Measurements from ENCODE around the gene SH3BP1.
A peak's percentile ranks its signal among the peaks of the same experiment; 100 is the strongest.

Gene SH3BP1

DNA sequence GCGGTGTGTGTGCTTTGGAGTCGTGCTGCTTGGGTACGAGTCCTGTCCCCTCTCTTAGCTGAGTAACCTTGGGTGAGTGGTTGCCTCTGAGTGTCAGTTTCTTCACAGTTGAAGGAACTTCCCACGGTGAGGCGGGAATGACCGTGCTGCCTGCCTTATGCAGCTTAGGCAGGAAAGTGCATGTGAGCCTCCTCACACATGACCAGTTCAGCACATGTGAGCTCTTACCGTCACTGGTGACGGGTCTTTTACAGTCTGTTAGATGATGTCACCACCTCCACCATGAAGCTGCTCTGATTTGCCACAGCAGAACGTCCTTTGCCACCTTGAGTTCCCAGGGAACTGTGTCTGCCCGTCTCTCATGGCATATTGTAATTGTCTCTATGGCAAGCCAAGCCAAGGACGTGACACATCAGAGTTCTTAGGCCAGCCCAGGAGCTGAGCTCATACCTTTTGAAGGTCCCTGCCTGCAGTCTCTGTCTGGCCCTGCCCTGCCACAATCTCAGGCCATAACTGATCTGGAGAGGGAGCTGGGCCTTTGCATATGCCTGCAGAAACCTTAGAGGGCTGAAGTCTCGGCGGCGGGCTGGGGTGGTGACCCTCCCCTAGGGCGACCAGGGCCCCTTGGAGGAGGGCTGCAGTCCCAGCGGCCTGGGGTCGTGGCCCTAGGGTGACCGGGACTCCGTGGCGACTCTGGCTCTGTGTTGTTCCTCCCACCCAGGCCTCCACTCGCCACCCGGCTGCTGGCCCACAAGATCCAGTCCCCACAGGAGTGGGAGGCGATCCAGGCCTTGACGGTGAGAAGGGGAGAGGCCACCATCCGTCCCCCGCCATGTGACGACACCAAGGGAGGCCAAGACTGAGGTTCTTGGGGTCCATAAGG lies 23.0 kb upstream of the SH3BP1 start:
- no peak for DNase-seq

DNA sequence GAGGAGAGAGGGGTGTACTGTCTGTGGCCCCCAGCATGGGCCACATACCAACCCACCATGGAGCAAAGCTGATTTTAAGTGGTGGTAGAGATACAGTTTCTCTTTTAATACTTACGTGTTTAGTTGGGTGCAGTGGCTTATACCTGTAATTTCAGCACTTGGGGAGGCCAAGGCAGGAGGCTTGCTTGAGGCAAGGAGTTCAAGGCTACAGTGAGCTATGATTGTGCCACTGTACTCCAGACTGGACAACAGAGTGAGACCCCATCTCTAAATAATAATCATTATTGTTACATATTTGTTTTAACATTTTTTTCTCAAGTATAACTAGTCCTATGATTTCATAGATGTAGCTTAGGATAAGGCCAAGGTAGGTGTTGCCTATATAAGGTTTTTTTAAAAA lies 22.0 kb upstream of the SH3BP1 start:
- no peak for DNase-seq

DNA sequence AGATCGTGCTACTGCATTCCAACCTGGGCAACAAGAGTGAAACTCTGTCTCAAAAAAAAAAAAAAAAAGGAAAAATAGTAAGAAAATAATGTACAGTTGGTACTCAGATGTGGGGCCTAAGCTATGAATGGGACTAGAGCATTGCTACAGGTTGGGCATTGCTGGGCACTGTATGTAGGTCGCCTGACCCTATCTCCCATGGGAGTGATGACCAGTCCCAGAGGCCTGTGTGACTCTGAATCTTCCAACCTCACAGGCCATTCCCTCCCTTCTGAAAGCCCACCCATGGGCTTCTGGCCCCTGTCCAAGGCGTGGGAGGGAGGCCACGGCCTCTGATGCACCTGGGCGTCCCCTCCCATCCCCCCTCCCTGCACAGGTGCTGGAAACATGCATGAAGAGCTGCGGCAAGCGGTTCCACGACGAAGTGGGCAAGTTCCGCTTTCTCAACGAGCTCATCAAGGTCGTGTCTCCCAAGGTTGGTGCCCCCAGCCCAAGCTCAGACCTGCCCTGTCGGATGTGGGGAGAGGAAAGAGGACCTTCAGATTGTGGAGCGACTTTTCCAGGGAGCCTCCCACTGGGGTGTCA lies 21.3 kb upstream of the SH3BP1 start:
- DNase-seq = no peak

DNA sequence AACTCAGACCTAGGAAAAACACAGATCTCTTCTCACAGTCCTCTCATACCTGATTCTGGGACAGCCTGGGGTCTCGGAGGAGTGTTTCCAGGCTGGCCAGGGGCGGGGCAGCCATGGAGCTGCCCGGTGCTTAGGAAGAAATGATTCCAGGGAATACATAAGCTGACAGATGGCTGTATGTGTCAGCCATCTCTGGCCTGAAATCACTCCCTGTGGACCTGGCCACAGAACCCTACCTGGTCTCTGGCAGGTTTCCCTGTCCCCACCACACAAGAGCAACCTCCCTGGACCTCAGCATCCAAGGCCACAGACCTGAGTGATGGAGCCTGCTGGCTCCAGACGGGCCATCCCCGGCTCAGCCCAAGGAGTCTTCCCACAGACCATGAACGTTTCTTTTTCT lies 20.8 kb upstream of the SH3BP1 start:
- no peak for DNase-seq

DNA sequence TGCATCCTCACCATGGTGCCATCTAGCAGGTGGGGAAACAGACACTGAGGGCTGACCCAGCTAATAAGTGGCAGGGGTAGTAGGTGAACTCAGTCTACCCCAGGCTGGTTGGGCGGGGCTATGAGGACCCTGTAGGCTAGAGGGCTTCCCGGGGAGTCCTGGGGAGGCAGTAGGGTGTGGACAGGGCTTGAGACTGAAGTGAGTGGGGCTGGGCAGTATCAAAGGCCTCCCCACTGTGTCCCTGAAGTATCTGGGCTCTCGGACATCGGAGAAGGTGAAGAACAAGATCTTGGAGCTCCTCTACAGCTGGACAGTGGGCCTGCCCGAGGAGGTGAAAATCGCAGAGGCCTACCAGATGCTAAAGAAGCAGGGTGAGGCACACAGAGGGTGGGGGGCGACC lies 19.5 kb upstream of the SH3BP1 start:
- no peak for DNase-seq

DNA sequence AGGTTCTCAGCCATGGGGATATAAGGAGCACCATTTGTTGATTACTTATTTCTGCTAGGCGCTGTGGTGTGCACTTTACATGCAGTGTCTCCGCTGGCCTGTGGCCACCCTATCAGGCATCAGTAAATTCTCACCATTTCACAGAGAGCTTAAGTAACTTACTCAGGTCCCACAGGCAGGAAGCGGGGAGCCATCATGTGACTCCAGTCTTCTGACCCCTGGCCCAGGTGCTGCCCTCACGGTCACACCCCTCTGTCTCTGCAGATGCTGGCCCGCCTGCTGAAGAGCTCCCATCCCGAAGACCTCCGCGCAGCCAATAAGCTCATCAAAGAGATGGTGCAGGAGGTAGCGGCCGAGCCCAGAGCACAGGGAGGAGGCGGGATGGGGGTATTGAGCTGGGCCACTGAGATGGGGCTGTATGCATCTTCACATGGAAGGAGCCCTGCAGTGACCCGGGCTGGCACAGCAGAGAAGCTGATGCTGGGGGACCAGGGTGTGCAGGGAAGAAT lies 18.1 kb upstream of the SH3BP1 start:
- DNase-seq = no peak

DNA sequence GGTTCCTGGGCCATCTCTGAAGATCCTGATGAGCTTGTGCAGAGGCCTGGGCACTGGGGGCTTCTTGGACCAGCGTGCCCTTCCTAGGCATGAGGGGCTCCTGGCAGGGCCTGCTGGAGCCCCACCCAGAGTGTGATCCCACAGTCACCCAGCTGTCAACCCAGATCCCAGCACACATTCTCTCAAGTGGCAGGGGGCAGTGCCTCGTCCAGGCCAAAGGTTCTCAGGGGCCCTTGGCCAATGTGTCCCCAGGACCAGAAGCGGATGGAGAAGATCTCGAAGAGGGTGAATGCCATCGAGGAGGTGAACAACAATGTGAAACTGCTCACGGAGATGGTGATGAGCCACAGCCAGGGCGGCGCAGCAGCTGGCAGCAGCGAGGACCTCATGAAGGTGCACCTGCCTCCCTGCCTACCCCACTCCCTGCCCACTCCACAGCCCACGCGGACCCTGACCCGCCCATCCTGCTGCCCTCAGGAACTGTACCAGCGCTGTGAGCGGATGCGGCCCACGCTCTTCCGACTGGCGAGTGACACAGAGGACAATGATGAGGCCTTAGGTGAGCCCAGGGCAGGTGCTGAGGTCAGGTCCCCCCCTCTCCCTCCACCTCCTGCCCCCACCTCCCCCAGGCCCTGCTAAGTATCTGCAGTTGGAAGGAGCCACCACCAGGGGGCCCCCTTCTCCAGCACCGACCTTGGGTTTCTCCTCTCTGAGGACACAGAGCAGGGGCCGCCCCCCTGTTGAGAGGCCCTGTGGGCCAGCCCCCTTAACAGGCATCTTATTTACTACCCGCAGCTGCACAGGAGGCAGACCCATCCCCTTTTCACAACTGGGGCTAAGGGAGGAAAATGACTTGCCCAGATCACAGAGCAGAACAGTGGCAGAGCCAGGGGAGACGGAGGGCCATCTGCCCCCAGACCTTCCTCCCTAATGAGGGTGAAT lies 16.1 kb upstream of the SH3BP1 start:
- peak; percentile 82 for DNase-seq

DNA sequence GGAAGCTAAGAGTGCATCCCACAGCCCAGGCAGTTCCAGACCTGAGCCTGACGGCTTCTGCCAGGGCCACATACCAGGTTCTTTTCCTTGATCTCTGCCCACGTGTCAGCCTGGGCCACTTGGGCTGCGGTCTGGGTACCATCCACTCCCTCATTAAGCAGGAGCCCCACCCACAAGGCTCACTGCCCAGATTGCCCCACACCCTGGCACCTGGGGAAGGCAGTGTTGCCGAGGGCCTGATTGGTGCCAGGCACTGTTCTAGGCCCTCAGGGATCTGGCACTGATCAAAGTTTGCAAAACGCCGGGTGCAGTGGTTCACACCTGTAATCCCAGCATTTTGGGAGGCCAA lies 15.5 kb upstream of the SH3BP1 start:
- DNase-seq = no peak

DNA sequence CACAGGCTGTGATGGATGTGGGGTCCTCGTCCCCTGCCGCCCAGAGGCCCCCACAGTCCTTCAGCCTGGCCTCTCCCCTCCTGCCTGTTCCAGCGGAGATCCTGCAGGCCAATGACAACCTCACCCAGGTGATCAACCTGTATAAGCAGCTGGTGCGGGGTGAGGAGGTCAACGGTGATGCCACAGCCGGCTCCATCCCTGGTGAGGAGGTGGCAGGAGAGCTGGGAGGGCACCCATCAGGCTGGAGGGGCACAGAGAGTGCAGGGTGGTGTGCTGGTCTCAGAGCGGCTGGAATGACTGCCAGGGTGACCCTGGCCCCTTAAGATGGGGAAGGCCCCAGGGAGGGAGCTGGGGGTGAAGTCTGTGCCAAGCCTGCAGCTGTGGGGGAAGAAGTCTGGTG lies 14.6 kb upstream of the SH3BP1 start:
- DNase-seq = no peak

DNA sequence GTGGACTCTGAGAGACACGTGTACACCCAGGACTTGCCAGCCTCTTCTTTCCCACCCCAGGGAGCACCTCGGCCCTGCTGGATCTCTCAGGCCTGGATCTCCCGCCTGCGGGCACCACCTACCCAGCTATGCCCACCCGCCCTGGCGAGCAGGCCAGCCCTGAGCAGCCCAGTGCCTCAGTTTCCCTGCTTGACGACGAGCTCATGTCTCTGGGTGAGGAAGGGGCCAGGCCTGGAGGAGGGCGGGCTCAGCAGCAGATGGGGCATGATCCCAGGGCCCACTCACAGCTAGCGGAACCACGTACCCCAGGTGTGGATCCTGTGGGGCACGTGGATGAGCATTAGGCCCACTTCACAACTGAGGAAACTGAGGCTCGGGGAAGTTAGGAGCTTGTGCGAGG lies 13.7 kb upstream of the SH3BP1 start:
- DNase-seq = no peak

DNA sequence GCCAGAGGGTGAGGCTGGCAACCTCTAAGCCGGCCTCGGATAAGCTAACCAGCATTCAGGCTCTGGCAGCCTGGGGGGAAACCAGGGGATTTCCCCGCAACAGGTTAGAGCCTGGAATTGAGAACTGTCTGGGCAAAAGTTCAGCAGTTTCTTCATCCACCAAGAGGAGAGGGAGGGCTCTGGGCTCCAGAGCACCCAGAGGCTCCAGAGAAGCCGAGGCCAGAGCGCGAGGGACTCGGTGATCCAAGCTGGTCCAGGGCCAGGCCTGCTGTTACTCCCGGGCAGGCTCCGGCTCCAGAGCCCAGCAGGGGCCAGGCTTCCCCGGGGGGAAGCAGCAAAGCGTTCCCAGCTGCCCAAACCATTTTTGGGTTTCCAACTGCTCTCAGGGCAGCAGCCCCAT lies 13.3 kb upstream of the SH3BP1 start:
- DNase-seq = no peak

DNA sequence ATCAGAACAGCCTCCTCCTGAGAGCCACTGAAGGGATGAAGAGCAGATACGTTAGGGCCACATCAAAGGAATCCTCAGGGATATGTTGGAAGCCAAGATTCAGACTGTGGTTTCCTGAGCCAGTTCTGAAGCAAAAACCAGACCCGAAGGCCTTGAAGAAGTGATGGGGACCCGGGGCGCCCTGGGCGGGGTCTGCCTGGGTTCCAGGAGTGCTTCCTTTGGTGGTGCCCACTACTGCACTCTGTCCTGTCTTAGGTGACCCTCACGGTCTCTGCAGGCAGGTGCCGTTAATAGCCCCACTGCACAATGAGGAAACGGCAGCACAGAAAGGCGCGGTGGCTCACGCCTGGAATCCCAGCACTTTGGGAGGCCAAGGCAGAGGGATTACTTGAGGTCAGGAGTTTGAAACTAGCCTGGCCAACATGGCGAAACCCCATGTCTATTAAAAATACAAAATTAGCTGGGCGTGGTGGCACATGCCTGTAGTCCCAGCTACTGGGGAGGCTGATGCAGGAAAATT lies 12.9 kb upstream of the SH3BP1 start:
- DNase-seq = no peak

DNA sequence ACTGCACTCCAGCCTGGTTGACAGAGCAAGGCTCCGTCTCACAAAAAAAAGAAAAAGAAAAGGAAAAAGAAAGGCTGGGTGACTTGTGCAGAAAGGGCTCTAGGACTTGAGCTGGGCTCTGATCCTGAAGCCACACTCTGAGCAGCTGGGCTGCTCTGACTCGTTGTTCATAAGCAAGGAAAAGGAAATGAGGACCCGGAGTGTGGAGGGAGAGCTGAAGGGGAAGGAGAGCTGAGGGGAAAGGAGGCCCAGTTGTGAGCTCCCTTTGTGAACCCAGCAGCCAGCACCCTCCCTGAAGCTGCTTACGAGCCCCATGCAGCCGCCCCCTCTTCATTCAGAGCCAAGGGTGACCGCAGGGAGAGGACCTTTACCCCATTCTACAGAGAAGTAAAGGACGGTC lies 12.3 kb upstream of the SH3BP1 start:
- no peak for DNase-seq

DNA sequence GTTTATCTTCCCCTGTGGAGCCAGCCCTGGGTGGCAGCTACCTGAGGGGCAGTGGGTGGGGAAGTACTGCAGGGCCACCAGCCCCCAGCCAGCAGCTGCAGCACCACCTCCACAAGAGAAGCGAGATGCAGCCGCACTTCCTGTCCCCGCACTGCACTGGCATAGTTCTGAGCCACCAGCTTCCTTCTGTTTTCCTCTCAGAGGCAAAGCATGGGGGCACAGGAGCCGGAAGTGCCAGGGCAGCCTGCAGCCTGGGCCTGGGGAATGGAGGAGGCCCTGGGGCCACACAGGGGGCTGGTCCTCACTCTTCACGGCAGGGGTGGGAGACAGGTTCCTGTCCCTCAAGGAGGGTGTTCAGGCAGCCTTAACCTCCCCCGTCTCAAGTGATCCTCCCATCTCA lies 11.9 kb upstream of the SH3BP1 start:
- peak; percentile 55 for DNase-seq

DNA sequence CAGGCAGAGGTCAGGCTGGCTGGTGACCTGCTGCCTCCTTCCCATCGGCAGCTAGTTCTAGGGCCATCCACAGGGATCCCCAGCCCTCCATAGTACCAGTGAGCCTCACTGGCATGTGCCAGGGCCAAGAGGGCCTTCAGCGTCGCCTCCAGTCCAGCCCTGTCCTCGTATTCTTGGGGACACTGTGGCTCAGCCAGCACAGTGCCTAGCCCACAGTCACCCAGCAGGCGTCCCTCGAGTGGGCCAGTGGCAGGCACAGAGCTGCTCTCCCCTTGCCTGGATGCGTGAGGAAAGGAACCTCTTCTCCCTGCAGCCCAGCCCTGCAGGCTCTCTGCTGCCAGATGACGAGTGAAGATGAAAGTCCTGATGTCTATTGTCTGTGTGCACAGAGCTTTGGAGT lies 10.6 kb upstream of the SH3BP1 start:
- DNase-seq = no peak

DNA sequence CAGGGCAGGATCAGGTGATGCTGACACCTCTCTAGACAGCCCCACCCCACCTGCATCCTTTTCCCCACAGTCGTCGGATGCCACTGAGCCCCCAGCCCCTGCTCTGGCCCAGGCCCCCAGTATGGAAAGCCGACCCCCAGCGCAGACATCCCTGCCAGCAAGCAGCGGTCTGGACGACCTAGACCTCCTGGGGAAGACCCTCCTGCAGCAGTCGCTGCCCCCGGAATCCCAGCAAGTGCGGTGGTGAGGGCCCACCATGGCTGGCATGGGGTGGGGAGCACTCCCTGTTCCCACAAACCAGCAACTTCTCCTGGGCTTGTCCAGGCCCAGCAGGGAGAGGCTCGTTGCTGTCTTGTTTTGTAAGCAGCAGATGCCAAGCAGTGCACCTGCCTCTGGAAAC lies 9.5 kb upstream of the SH3BP1 start:
- DNase-seq = no peak

DNA sequence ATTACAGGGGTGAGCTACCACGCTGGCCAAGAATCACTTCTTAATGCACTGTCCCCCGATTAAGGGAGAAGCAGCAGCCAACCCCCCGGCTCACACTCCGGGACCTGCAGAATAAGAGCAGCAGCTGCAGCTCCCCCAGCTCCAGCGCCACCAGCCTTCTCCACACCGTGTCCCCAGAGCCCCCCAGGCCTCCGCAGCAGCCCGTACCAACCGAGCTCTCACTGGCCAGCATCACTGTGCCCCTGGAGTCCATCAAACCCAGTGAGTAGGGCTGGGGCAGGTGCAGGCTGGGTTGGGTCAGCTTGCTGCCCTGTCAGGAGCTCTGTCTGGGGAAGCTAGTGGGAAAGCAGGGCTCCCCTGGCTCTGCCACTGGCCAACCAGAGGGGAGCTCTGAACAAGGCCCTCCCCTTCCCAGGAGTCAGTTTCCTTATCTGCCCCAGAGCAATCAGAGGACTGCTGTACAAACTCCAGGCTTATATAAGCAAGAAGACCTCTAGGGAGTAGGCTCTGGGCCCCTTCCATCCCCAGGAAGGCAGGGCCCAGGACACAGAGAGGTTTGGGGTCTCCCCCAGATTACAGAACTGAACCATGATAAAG lies 8.5 kb upstream of the SH3BP1 start:
- no peak for DNase-seq

DNA sequence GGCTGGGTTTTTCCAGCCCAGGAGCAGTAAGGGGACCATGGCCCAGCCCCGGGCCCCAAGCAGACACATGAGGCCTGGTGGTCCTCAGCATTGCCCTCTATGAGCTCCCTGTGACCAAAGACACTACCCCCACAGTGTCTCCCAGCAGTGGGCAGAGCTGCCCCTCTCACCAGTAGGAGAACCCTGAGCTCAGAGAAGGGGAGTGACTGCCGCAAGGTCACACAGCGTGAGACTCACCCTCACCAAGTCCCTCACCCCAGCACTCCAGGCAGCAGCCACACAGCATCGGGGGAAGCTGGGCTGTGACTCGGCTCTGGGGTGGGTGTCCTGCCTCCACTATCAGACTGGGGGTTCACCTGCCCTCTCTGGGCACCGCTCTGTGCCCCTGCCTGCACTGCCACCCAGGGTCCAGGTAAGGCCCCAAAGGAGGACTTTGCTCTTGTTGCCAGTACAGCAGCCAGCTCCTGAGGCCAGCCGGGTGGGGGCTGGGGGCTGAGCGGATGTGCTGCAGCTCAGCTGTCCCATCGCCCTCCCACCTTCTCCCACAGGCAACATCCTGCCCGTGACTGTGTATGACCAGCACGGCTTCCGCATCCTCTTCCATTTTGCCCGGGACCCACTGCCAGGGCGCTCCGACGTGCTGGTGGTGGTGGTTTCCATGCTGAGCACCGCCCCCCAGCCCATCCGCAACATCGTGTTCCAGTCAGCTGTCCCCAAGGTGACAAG lies 7.9 kb upstream of the SH3BP1 start:
- no peak for DNase-seq

DNA sequence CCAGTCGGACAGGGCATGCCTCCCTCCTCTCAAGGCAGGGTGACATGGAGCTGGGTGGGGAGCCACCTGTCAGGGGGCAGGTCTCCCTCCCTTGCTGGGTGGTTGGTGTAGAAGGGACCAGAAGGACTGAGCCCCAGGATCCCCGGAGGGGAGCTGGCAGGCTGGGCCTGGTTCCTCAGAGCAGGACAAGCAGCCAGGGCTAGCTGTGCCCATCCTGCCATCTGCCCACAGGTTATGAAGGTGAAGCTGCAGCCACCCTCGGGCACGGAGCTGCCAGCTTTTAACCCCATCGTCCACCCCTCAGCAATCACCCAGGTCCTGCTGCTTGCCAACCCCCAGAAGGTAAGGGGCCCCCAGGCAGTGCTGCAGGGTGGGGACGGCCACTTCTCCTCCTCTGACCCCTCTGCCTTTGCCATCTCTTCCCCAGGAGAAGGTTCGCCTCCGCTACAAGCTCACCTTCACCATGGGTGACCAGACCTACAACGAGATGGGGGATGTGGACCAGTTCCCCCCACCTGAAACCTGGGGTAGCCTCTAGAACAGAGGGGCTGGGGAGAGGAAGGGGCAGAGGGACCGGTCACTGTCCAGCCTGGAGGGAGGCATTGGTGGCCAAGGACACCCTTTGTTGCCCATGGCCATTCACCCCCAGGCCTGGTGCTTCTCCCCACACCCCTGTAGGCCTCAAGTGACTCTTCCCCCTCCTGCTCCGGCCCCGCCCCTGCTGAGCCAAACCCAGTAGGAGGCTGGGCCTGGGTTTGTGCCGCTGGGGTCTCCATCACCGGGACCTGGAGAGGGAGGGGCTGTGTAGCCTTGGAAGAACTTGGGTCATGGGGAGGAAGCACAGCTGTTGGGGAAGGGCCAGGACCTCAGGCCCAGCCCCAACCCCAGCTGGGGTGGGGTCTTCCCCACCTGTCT lies 7.0 kb upstream of the SH3BP1 start:
- DNase-seq = no peak

DNA sequence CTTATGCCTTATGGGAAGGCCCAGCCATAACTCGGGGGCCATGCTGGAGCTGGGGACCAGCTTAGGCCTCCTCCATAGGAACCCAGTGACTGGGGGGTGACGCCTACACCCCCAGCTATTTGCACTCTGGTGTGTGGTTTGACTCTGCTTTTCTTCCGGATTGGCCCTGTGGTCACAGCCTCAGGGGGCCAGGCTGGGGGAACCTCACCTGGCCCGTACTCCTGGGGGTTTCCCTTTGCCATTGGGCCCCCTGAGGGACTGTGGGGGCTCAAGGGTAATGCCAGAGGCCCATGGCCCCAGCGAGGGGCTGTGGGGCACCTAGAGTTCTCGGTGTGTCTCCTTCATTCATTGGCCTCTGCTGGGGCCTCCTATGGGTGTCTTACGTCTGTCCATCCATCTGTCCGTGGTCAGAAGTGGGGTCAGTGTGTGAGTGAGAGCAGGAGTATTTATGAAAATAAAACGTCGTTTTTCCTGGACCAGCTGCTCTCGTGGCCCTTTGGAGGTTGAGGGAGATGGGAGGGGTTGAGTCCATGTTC lies 6.3 kb upstream of the SH3BP1 start:
- no peak for DNase-seq

Measured in activated T-cell treated with anti-CD3 and anti-CD28 coated beads, Interleukin-2, amount 50 U/mL, for 1 hour (primary cell).